Measurements from ENCODE around the gene PHLPP1. TPM values are rescaled to one million over a fixed set of nuclear protein-coding genes. Genes with fewer than 3 reads are reported as not detected.
"Not testable (repeated sequence)": the region's sequence is repeated elsewhere in the genome, so short reads cannot be mapped to it uniquely, and the experiment has no call there.

Gene PHLPP1
- total RNA-seq, 2 donors from 2014 or later, result 12.1 to 13.7 TPM

DNA sequence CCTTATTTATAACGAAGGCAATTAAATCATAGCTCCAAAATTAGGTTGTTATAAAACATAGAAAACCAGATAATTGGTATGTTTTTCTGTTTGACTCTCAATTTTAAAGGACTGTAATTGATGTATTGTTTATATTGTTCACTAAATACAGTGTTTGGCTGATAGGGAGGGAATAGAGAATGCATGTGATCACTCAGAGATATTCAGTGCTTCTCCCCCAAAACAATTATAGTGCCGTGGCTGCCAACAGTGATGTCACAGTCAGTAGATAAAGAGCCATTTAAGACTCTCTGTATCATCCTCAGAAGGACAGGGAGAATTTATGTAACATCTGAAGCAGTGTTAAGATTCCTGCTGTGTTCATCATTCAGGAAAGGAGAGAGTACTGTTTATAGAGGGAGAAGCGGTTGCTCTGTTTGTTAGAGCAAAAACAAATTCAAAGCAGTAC, 69.6 kb downstream of the PHLPP1 start:
- Mint-ChIP-seq H3K4me3 (peak overlapping the region; percentile 54), H3K36me3 (ENCODE audit: low read depth) (no peaks in the 10 kb centered on the region), H3K4me1 (peaks cover 24% of the 10 kb centered on the region), H3K9me3 (no peaks in the 10 kb centered on the region), H3K27me3 (no peaks in the 10 kb centered on the region), H3K27ac (peak overlapping the region; percentile 63)
- peak; percentile 42 for ATAC-seq (replicated peaks)

DNA sequence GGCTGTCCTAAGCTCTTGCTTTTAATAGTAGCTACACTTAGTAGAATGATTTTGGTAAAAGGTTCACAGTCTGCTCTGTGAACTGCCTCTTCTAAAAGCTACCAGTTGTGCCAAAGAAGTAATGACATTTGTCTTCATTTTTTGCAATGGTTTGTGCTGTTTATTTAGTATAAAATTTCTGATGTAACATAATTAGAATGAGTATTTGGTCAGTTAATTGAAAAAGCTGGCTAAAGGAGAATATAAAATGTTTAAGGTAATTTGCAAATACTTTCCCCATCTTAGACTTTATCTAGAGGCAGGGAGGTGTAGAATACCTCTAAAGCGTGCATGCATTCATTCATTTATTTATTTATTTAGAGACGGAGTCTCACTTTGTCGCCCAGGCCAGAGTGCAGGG, 71.3 kb downstream of the PHLPP1 start:
- ATAC-seq (replicated peaks), result no peak
- Mint-ChIP-seq H3K9me3 (no peaks in the 10 kb centered on the region), H3K36me3 (ENCODE audit: low read depth) (no peaks in the 10 kb centered on the region), H3K27me3 (no peaks in the 10 kb centered on the region), H3K4me3 (no peak overlapping the region), H3K27ac (no peak overlapping the region), H3K4me1 (peaks cover 30% of the 10 kb centered on the region)

DNA sequence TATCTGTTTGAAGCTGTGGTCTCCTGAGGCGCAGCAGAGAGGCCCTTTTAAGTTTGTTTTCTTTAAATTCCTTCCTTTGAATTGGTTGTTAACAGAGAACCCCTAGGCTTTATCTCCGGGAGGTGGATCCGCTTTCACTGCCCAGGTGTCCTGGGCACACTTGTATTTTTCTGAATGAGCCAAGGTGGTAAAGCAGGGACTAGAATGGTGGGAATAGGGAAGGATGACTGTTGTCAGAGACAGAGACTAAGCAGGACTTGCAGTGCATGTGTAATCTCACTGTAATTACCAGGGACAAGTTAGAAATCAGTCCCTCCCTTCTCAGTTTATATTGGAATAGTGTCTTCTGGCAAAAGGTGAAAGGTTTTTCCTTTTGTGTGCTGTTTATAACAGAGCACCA, 72.8 kb downstream of the PHLPP1 start:
- peaks cover 26% of the 10 kb centered on the region for H3K4me1 Mint-ChIP-seq
- no peak overlapping the region for H3K27ac Mint-ChIP-seq

DNA sequence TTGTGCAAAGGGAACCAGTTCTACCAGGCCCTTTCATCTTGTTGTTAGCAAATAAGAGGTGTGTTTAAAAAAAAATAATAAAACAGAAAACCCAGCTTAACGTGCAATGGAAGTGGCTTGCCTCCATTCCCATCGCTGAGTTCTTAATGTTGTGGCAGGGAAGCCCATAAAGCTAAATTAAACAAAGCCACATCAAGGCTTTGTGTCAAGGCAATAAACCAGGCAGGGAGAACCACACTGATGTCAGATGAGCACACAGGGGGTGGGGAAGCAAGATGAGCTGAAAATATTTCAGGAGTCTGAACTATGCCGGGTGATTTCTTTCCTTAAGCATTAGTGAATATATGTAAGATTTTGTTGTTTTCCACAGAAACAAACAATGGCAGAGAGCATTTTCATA, 73.5 kb downstream of the PHLPP1 start:
- Mint-ChIP-seq H3K27ac (no peak overlapping the region), H3K4me1 (peaks cover 23% of the 10 kb centered on the region), H3K4me3 (no peak overlapping the region), H3K27me3 (no peaks in the 10 kb centered on the region), H3K9me3 (no peaks in the 10 kb centered on the region), H3K36me3 (ENCODE audit: low read depth) (no peaks in the 10 kb centered on the region)
- no peak for ATAC-seq (replicated peaks)

More for the DNA sequence above, 72.8 kb downstream of the PHLPP1 start:
- Mint-ChIP-seq H3K27me3 (no peaks in the 10 kb centered on the region), H3K4me3 (no peak overlapping the region), H3K36me3 (ENCODE audit: low read depth) (no peaks in the 10 kb centered on the region), H3K9me3 (no peaks in the 10 kb centered on the region)
- no peak for ATAC-seq (replicated peaks)

DNA sequence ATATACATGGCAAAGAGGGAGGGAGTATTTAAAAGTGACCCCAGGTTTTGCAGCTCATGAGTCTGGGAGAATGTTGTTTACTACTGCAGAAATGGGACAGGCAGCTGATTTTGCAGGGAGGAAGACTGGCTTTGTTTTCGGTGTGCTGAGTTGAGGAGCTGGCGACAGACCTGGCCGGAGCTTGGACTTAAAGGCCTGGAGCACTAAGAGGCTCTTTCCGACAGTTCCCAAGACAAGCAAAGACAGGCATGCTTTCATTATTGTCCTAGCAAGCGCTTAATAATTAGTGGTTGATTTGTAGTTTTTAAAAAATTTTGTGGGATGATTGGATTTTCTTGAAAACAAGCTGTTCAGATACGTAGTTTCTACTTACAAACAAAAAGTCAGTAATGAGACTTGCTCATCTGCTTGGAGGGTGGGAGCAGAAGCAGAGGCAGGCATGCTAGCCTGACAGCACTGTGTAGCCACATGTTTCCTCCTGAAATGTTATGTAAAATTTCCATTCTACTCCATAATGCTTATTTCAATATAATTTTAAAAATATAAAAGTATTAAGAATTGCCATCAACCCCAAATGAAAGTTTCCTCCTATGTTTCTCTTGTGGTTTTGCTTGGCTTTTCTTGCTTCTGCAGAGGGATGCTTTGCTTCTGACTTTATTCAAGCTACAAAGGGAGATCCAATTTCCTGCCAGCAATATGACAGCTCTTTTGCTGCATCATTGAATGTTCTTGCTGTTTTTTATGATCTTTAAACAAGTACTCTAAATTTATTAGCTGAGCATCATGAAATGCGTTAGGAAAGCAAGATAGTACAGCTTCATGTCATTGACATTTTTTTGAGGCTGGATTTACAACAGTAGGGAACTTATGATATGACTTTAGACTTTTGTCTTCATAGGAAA, 75.8 kb downstream of the PHLPP1 start:
- H3K4me3 Mint-ChIP-seq, result no peak overlapping the region
- H3K27ac Mint-ChIP-seq, result no peak overlapping the region
- H3K27me3 Mint-ChIP-seq, result no peaks in the 10 kb centered on the region

DNA sequence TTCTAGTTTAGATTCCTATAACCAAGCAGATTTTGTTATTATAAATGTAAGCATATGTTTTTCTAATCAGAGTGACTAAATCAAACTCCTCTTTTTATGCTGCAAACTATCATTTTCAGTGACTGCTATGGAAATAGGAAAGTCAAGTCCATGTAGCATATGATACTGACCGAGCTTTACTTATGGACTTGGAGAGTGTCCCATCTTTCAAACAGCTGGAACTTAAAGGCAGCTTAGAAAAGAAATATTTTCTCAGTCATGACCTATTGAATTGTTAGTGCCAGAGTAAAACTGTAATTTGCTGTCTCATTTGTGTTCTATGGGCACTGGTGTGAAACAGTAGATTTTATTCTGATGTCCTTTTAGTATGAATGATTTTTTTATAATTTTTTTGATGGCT, 76.7 kb downstream of the PHLPP1 start:
- no peak overlapping the region for H3K27ac Mint-ChIP-seq
- no peaks in the 10 kb centered on the region for H3K36me3 Mint-ChIP-seq (ENCODE audit: low read depth)
- H3K4me1 Mint-ChIP-seq, result peaks cover 11% of the 10 kb centered on the region
- H3K27me3 Mint-ChIP-seq, result no peaks in the 10 kb centered on the region
- no peak for ATAC-seq (replicated peaks)
- H3K9me3 Mint-ChIP-seq, result no peaks in the 10 kb centered on the region
- H3K4me3 Mint-ChIP-seq, result no peak overlapping the region

More for the DNA sequence above, 75.8 kb downstream of the PHLPP1 start:
- no peaks in the 10 kb centered on the region for H3K9me3 Mint-ChIP-seq
- peaks cover 11% of the 10 kb centered on the region for H3K4me1 Mint-ChIP-seq
- no peaks in the 10 kb centered on the region for H3K36me3 Mint-ChIP-seq (ENCODE audit: low read depth)
- no peak for ATAC-seq (replicated peaks)

DNA sequence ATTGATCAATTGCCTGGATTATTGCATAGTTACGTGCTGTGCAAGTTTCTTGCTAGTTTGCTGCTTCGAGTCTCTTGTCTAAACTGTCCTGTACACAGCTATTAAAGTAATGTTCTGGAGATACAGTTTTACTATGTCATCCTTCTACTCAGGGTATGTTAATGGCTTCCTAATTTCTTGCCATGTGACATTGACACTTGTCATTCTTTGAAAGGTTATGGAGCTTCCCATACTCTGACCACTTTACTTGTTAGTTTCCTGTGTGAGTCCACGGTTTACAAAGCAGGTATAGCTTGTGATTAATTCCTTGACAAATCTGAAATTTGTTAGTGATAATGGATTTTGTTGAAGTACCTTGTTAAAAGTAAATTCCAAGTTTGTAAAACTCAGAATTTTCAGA, 80.5 kb downstream of the PHLPP1 start:
- peak; percentile 40 for ATAC-seq (replicated peaks)
- Mint-ChIP-seq H3K27ac (no peak overlapping the region), H3K36me3 (ENCODE audit: low read depth) (no peaks in the 10 kb centered on the region), H3K9me3 (no peaks in the 10 kb centered on the region), H3K4me3 (no peak overlapping the region), H3K27me3 (no peaks in the 10 kb centered on the region), H3K4me1 (peaks cover 6% of the 10 kb centered on the region)

DNA sequence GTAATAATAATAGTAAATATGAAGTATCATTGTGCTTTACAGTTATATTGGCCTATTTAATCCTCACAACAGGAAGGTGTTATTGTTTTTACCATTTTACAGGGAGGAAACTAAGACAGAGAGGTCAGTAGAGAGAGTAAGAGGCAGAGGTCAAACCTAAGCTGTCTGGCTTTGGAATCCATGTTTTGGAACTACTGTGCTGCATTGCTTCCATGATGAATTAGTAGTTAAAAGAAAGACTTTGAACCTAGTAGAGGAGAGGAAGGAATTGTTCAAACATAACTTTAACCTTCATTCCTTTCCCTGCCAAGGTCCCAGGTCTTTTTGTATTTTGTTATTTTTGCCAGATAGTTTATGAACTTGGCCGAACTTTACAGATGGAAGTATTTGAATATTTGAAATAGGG, 80.9 kb downstream of the PHLPP1 start:
- H3K27me3 Mint-ChIP-seq, result no peaks in the 10 kb centered on the region
- no peak for ATAC-seq (replicated peaks)
- no peak overlapping the region for H3K4me3 Mint-ChIP-seq
- no peaks in the 10 kb centered on the region for H3K36me3 Mint-ChIP-seq (ENCODE audit: low read depth)
- peaks cover 5% of the 10 kb centered on the region for H3K4me1 Mint-ChIP-seq
- H3K27ac Mint-ChIP-seq, result no peak overlapping the region
- no peaks in the 10 kb centered on the region for H3K9me3 Mint-ChIP-seq

DNA sequence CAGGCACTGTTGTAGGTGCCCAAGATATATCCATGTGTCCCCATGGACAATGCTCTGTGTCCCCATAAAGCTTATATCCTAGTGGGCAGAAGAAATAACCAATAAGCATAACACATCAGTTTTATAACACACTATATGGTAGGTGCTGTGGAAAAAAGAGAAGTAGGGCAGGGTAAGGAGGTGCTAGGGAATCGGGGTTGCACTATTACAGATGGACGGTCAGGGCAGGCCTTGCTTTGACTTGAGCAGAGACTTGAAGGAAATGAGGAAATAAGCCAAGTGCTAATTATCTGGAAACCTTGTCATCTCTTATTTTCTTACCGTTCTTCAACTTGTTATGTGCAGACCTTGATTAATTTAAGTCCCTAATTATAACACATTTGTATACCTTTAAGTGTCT, 82.0 kb downstream of the PHLPP1 start:
- Mint-ChIP-seq H3K4me1 (peaks cover 5% of the 10 kb centered on the region), H3K27ac (no peak overlapping the region), H3K36me3 (ENCODE audit: low read depth) (no peaks in the 10 kb centered on the region), H3K9me3 (no peaks in the 10 kb centered on the region), H3K27me3 (no peaks in the 10 kb centered on the region), H3K4me3 (no peak overlapping the region)
- no peak for ATAC-seq (replicated peaks)

DNA sequence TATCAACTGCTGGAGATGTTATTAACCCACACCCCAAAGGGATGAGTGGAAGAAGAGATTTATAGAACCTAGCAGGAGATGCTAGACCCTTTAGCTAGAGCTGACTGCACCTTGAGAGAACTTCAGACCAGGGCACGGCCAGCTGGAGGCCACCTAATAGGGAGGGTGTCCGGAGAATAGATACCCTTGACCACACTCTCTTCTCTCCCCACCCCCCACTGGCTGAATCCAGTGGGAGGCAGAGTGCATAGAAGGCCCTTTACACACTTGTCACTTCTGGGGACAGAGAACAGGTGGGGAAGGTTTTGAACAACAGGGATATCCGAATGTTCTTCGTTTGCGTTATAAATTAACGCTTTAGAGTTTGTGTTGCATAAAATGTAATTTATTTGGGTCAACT, 84.6 kb downstream of the PHLPP1 start:
- no peaks in the 10 kb centered on the region for H3K36me3 Mint-ChIP-seq (ENCODE audit: low read depth)
- no peak for ATAC-seq (replicated peaks)

DNA sequence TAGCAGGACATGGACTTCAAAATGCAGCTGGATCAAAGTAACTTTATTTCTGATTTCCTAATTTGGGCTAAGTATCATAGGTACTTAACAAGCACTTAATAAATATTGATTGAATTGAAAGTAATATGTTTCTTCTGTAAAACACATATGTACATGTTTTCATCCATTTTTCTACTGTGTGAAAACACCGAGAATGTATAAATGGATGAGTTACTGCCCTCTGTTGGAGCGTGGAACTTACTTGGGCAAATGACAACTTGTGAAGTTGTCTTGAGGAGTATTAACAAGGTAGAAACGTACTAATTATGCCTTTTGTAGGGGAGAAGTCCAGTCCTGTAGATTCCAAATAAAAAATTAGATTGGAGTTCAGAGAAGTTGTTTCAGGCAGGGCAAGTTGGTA, 87.2 kb downstream of the PHLPP1 start:
- H3K27me3 Mint-ChIP-seq, result no peaks in the 10 kb centered on the region
- H3K9me3 Mint-ChIP-seq, result no peaks in the 10 kb centered on the region
- ATAC-seq (replicated peaks), result no peak
- no peak overlapping the region for H3K27ac Mint-ChIP-seq
- H3K4me3 Mint-ChIP-seq, result no peak overlapping the region
- H3K36me3 Mint-ChIP-seq (ENCODE audit: low read depth), result no peaks in the 10 kb centered on the region
- no peaks in the 10 kb centered on the region for H3K4me1 Mint-ChIP-seq

More for the DNA sequence above, 84.6 kb downstream of the PHLPP1 start:
- Mint-ChIP-seq H3K4me1 (peaks cover 5% of the 10 kb centered on the region), H3K27ac (no peak overlapping the region), H3K27me3 (no peaks in the 10 kb centered on the region), H3K4me3 (no peak overlapping the region), H3K9me3 (no peaks in the 10 kb centered on the region)

DNA sequence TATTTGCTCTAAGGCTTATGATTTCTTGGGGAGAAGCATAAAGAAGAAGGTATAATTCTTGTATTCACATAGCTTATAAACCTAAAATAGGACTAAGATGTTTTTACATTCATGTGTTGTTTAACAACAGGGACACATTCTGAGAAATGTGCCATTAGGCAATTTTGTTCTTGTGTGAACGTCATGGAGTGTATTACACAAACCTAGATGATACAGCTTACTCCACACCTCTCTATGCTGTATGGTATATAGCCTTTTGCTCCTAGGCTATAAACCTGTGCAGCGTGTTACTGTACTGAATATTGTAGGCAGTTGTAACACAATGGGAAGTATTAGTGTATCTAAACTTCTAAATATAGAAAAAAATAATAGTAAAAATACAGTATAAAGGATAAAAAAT, 92.1 kb downstream of the PHLPP1 start:
- Mint-ChIP-seq H3K4me1 (no peaks in the 10 kb centered on the region), H3K27me3 (no peaks in the 10 kb centered on the region), H3K9me3 (no peaks in the 10 kb centered on the region), H3K36me3 (ENCODE audit: low read depth) (no peaks in the 10 kb centered on the region), H3K4me3 (no peak overlapping the region), H3K27ac (no peak overlapping the region)
- no peak for ATAC-seq (replicated peaks)

DNA sequence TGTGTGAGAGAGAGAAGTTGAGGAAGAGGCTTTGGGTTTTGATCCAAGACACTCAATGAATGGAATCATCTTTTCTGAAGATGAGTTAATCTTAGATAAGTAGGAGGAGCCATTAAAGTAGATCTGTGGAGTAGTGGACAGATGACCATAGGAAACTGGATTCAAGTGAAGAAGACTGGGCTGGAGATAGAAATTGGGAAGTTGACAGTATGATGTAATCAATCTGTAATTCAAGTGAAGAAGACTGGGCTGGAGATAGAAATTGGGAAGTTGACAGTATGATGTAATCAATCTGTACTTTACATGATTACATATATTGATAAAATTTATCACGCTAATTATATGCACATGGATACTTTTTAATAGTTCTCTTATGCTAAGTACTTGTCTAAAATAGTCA, 92.8 kb downstream of the PHLPP1 start:
- H3K4me1 Mint-ChIP-seq, result no peaks in the 10 kb centered on the region
- H3K27ac Mint-ChIP-seq, result no peak overlapping the region
- no peaks in the 10 kb centered on the region for H3K9me3 Mint-ChIP-seq
- no peaks in the 10 kb centered on the region for H3K36me3 Mint-ChIP-seq (ENCODE audit: low read depth)
- no peaks in the 10 kb centered on the region for H3K27me3 Mint-ChIP-seq
- no peak overlapping the region for H3K4me3 Mint-ChIP-seq
- no peak for ATAC-seq (replicated peaks)

DNA sequence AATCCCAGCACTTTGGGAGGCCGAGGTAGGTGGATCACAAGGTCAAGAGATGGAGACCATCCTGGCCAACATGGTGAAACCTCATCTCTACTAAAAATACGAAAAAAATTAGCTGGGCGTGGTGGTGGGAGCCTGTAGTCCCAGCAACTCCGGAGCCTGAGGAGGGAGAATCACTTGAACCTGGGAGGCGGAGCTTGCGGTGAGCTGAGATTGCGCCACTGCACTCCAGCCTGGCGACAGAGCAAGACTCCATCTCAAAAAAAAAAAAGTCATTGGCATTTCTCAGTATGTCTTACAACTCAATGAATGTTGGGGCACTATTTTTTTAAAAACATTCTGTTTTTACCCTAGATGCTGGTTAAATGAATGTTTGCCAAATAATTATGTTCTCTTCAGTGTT, 94.1 kb downstream of the PHLPP1 start:
- not testable (repeated sequence) for H3K27ac Mint-ChIP-seq; H3K27me3 Mint-ChIP-seq; H3K4me1 Mint-ChIP-seq; H3K36me3 Mint-ChIP-seq (ENCODE audit: low read depth); ATAC-seq (replicated peaks); H3K9me3 Mint-ChIP-seq; H3K4me3 Mint-ChIP-seq

DNA sequence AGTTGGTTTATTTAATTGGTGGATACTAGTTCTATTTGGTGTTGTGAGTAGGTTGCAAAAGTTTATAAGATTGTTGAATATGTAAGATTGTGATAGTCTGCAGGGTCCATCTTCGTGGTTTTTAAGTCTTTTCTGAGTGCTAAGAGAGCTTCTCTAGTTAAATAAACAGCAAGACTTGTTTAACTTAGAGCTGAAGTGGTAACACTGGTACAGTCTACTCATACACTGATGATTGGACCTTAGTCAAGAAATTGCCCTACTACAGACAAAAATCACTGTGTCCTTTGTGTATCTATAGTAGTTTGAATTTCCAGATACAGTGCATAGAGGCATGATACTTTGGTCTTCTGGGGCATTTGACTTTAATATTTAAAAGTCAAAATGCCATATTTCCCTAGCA, 94.6 kb downstream of the PHLPP1 start:
- H3K27ac Mint-ChIP-seq, result no peak overlapping the region
- no peak overlapping the region for H3K4me3 Mint-ChIP-seq
- ATAC-seq (replicated peaks), result no peak
- H3K9me3 Mint-ChIP-seq, result no peaks in the 10 kb centered on the region
- H3K27me3 Mint-ChIP-seq, result no peaks in the 10 kb centered on the region
- no peaks in the 10 kb centered on the region for H3K4me1 Mint-ChIP-seq
- H3K36me3 Mint-ChIP-seq (ENCODE audit: low read depth), result no peaks in the 10 kb centered on the region

Data from activated T-helper 17 cell treated with anti-CD3 and anti-CD28 coated beads, Interleukin-2, amount 50 U/mL, for 72 hours (primary cell).